Liver (tissue), 9 donors: ENCODE data around the gene TGM3. TPM values are rescaled to one million over a fixed set of nuclear protein-coding genes. Genes with fewer than 3 reads are reported as not detected.
A peak's percentile ranks its signal among the peaks of the same experiment; 100 is the strongest.

Experiments used
- DNase-seq: peaks from one replicate; pipeline ENCODE4 v3.0.0-alpha.2; 2017; ENCODE audit warnings: low spot score
- H3K27ac ChIP-seq, 2 donors: one replicate each; pipeline ENCODE4 v1.7.0; 2013; ENCODE audit warnings: inconsistent platforms in 2 of 2, low read length in 2 of 2, control low read depth in 1 of 2, low read depth in 1 of 2, mild to moderate bottlenecking in 1 of 2
- H3K27me3 ChIP-seq, 4 donors: one replicate each; pipeline versions ENCODE4 v1.6.1 to v1.7.0; 2013; ENCODE audit warnings: low read length in 3 of 4, inconsistent platforms in 1 of 4, mild to moderate bottlenecking in 1 of 4, moderate library complexity in 1 of 4; ENCODE audit not compliant: control insufficient read depth in 4 of 4, insufficient read depth in 4 of 4
- H3K36me3 ChIP-seq, 4 donors: one replicate each; pipeline versions ENCODE4 v1.6.1 to v1.7.0; 2013; ENCODE audit warnings: low read length in 3 of 4, mild to moderate bottlenecking in 3 of 4, low read depth in 1 of 4, moderate library complexity in 1 of 4; ENCODE audit not compliant: control insufficient read depth in 4 of 4, insufficient read depth in 3 of 4
- H3K4me1 ChIP-seq, 4 donors: one replicate each; pipeline versions ENCODE4 v1.6.1 to v1.7.0; 2013; ENCODE audit warnings: low read length in 3 of 4, mild to moderate bottlenecking in 3 of 4, moderate library complexity in 1 of 4; ENCODE audit not compliant: control insufficient read depth in 4 of 4, insufficient read depth in 4 of 4
- H3K4me3 ChIP-seq, 3 donors: one replicate each; pipeline versions ENCODE4 v1.6.1 to v1.7.0; 2013; ENCODE audit warnings: low read length in 3 of 3, control low read depth in 1 of 3, low read depth in 1 of 3, mild to moderate bottlenecking in 1 of 3
- H3K9ac ChIP-seq, 2 donors: one replicate each; pipeline ENCODE4 v1.7.0; 2013; ENCODE audit warnings: low read length in 2 of 2, mild to moderate bottlenecking in 2 of 2, moderate library complexity in 2 of 2, control low read depth in 1 of 2, low read depth in 1 of 2
- H3K9me3 ChIP-seq, 4 donors: one replicate each; pipeline versions ENCODE4 v1.6.1 to v1.7.0; 2013; ENCODE audit warnings: low read length in 3 of 4; ENCODE audit not compliant: control insufficient read depth in 4 of 4
- EGR1 ChIP-seq, 2 donors: IDR thresholded peaks; 2 replicates each; pipeline ENCODE4 v1.6.1; 2016 to 2018; ENCODE audit warnings: antibody characterized with exemption in 2 of 2, low read depth in 2 of 2
- FOXA1 ChIP-seq: IDR thresholded peaks from 2 replicates; pipeline ENCODE4 v1.6.1; 2016; ENCODE audit warnings: antibody characterized with exemption
- HNF4A ChIP-seq, 2 donors: conservative IDR thresholded peaks; 2 replicates each; pipeline ENCODE4 v1.6.1; 2016; ENCODE audit warnings: antibody characterized with exemption in 2 of 2, mild to moderate bottlenecking in 2 of 2
- NR2F2 ChIP-seq: IDR thresholded peaks from 2 replicates; pipeline ENCODE4 v1.6.1; 2016; ENCODE audit warnings: antibody characterized with exemption
- RAD21 ChIP-seq, 2 donors: IDR thresholded peaks; 2 replicates each; pipeline ENCODE4 v1.6.1; 2016; ENCODE audit warnings: antibody characterized with exemption in 2 of 2, mild to moderate bottlenecking in 2 of 2
- RXRA ChIP-seq, 2 donors: IDR thresholded peaks; 2 replicates each; pipeline ENCODE4 v1.6.1; 2017 to 2018; ENCODE audit warnings: antibody characterized with exemption in 2 of 2, mild to moderate bottlenecking in 1 of 2
- SP1 ChIP-seq: IDR thresholded peaks from 2 replicates; pipeline ENCODE4 v1.6.1; 2018; ENCODE audit warnings: antibody characterized with exemption, mild to moderate bottlenecking
- TAF1 ChIP-seq: conservative IDR thresholded peaks from 2 replicates; pipeline ENCODE4 v1.6.1; 2016; ENCODE audit warnings: antibody characterized with exemption, mild to moderate bottlenecking
- ZBTB33 ChIP-seq: IDR thresholded peaks from 2 replicates; pipeline ENCODE4 v1.6.1; 2016; ENCODE audit warnings: antibody characterized with exemption
- WGBS: extraction: QIAGEN DNeasy Blood & Tissue Kit; methylation state at CpG from one replicate; pipeline ENCODE4 v1.1.7; 2013; 5-methylcytosine and 5-hydroxymethylcytosine counted together
- polyA plus RNA-seq, 2 donors: library from polyadenylated mRNA; stranded (reverse) in 1 of 2; unstranded in 1 of 2; fragments of 200-250 nt in 1 of 2; fragments of >200 nt in 1 of 2; fragmentation: Nextera tagmentation in 1 of 2; extraction: Ambion mirVana in 1 of 2; gene quantifications; one replicate each; pipeline versions ENCODE4 v1.2.1 to v1.2.3, GENCODE V29; 2013 to 2015
- total RNA-seq, 2 donors: library from RNA; depleted of rRNA; stranded (reverse); fragments of >200 nt; gene quantifications; one replicate each; pipeline ENCODE4 v1.2.3, GENCODE V29; 2014
- TF ChIP-seq, protein P1 (sequence below): IDR thresholded peaks from 2 replicates; pipeline ENCODE4 v1.6.1; 2016; ENCODE audit warnings: antibody characterized with exemption, mild to moderate bottlenecking
- TF ChIP-seq, protein P2 (sequence below): IDR thresholded peaks from 2 replicates; pipeline ENCODE4 v1.6.1; 2016; ENCODE audit warnings: antibody characterized with exemption
- donor health status: healthy.
- donor health status: healthy.
- donor health status: healthy.
- donor health status: healthy.
- donor health status: healthy.

The TGM3 gene
- total and polyA plus RNA-seq, 4 donors, result 0.05 to 0.28 (median 0.08) TPM; not detected in 1

DNA sequence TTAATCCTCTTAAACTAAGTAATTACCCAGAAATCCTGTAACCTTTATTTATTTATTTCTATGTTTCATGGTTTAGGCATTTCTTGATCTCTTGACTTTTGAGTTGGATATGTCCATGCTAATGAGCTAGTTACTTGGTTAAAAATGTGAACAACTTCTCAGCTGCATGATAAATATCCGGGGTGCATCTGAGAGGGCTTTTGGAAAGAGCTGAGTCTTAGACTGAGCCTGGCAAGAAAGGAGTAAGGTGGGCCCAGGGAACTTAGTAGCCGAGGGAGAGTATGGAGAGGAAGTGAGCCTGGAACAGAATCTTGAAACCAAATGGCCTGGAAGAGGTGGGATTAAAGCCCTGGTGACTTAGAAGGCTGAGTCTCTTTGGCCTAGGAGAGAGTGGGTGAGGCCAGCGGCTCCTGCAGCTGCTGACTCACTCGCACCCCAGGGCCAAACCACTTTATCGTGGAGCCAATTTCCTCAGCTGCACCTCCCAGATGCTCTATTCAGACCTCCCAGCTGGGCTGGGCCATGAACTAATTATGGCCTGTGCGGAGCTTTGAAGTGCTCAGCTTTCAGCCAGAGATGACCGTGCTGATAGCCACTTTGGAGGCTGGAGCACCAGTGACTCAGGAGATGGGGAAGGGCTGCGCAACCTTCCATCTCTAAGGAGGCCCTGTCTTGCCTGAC, 19.1 kb downstream of the TGM3 start:
- no peaks in the 10 kb centered on the region for H3K9me3 ChIP-seq
- H3K27ac ChIP-seq, result no peak overlapping the region
- DNase-seq, result no peak
- peaks cover 0 to 14% (median 9%) of the 10 kb centered on the region in 4 donors for H3K4me1 ChIP-seq
- H3K9ac ChIP-seq, result no peak overlapping the region
- 87% methylated on average over 8 of the region's 8 CpGs for WGBS
- TF ChIP-seq NR2F2 (no peak), TAF1 (no peak), FOXA1 (no peak), RXRA (IDR thresholded peaks at IDR 0.05) (peak in 1 of 2 donors; percentile 0), ZBTB33 (no peak)
- H3K27me3 ChIP-seq, result no peaks in the 10 kb centered on the region
- H3K4me3 ChIP-seq, result no peak overlapping the region
- no peaks in the 10 kb centered on the region for H3K36me3 ChIP-seq

- no peak for DNase-seq
- Histone ChIP-seq H3K4me1 (peaks cover 0 to 15% (median 9%) of the 10 kb centered on the region in 4 donors), H3K36me3 (no peaks in the 10 kb centered on the region), H3K9ac (no peak overlapping the region), H3K27ac (no peak overlapping the region), H3K9me3 (no peaks in the 10 kb centered on the region), H3K4me3 (no peak overlapping the region), H3K27me3 (no peaks in the 10 kb centered on the region)
- TF ChIP-seq HNF4A (conservative IDR thresholded peaks at IDR 0.05) (peak in 1 of 2 donors; percentile 16), ZBTB33 (no peak)
- 29% methylated on average over 1 of the region's 1 CpG for WGBS
Observed at GRCh38 chr20:2315440-2315778, 19.6 kb downstream of the TGM3 start.

GRCh38 chr20:2316847-2317495, 21.2 kb downstream of the TGM3 start:
- Histone ChIP-seq H3K9ac (no peak overlapping the region), H3K4me3 (no peak overlapping the region), H3K27me3 (no peaks in the 10 kb centered on the region), H3K27ac (no peak overlapping the region), H3K36me3 (no peaks in the 10 kb centered on the region), H3K9me3 (no peaks in the 10 kb centered on the region), H3K4me1 (peaks cover 10 to 31% (median 23%) of the 10 kb centered on the region in 4 donors)
- TF ChIP-seq, protein P1, sequence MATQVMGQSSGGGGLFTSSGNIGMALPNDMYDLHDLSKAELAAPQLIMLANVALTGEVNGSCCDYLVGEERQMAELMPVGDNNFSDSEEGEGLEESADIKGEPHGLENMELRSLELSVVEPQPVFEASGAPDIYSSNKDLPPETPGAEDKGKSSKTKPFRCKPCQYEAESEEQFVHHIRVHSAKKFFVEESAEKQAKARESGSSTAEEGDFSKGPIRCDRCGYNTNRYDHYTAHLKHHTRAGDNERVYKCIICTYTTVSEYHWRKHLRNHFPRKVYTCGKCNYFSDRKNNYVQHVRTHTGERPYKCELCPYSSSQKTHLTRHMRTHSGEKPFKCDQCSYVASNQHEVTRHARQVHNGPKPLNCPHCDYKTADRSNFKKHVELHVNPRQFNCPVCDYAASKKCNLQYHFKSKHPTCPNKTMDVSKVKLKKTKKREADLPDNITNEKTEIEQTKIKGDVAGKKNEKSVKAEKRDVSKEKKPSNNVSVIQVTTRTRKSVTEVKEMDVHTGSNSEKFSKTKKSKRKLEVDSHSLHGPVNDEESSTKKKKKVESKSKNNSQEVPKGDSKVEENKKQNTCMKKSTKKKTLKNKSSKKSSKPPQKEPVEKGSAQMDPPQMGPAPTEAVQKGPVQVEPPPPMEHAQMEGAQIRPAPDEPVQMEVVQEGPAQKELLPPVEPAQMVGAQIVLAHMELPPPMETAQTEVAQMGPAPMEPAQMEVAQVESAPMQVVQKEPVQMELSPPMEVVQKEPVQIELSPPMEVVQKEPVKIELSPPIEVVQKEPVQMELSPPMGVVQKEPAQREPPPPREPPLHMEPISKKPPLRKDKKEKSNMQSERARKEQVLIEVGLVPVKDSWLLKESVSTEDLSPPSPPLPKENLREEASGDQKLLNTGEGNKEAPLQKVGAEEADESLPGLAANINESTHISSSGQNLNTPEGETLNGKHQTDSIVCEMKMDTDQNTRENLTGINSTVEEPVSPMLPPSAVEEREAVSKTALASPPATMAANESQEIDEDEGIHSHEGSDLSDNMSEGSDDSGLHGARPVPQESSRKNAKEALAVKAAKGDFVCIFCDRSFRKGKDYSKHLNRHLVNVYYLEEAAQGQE, result no peak
- TF ChIP-seq, protein P2, sequence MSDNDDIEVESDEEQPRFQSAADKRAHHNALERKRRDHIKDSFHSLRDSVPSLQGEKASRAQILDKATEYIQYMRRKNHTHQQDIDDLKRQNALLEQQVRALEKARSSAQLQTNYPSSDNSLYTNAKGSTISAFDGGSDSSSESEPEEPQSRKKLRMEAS, result no peak
- TF ChIP-seq RAD21 (IDR thresholded peaks at IDR 0.05), result no peak
- TF ChIP-seq TAF1, result no peak
- TF ChIP-seq SP1, result no peak
- TF ChIP-seq EGR1 (IDR thresholded peaks at IDR 0.05; ENCODE audit: low read depth in 2 of 2), result no peak
- 89% methylated on average over 14 of the region's 14 CpGs for WGBS
- DNase-seq, result no peak
